GM12878 (cell line): ENCODE data around the gene SLC25A43. TPM values are rescaled to one million over a fixed set of nuclear protein-coding genes. Genes with fewer than 3 reads are reported as not detected.

Experiments used
- ATAC-seq: fragments of 200-7000 bp; cut with Tn5 transposase; 3 replicates; pipeline ENCODE4 v1.9.1; 2020; ENCODE audit warnings: mild to moderate bottlenecking, moderate library complexity
- BruUV-seq: library from RNA; stranded (reverse); fragments of 400-500 nt; replicated peaks from 2 replicates; lab custom pipeline; 2021; lab: Mats Ljungman, UMichigan
- CTCF ChIA-PET: fragments of 300-600 bp; sonication (Branson Sonifier 250); formaldehyde crosslinking; extraction: SDS; loops from one replicate; lab custom pipeline; 2021; ENCODE audit warnings: inconsistent platforms; lab: Yijun Ruan, JAX
- POLR2A ChIA-PET: fragments of 350-600 bp; formaldehyde crosslinking; extraction: SDS; loops from one replicate; lab custom pipeline; 2021; ENCODE audit warnings: inconsistent platforms; lab: Charles Lee
- RAD21 ChIA-PET: fragments of 300-600 bp; sonication (Branson Sonifier 250); formaldehyde crosslinking; loops from one replicate; lab custom pipeline; 2023; ENCODE audit warnings: antibody characterized with exemption; ENCODE audit not compliant: unreplicated experiment; lab: Charles Lee
- SMC1A ChIA-PET: fragments of 300-600 bp; sonication (Branson Sonifier 250); formaldehyde crosslinking; loops from one replicate; lab custom pipeline; 2023; ENCODE audit not compliant: unreplicated experiment, uncharacterized antibody; lab: Charles Lee
- DNase-seq: peaks from one replicate; pipeline ENCODE4 v3.0.0-alpha.2; 2011; ENCODE audit warnings: low read depth, low spot score
- FAIRE-seq: peaks from 3 replicates; lab custom pipeline; 2011; peaks lifted over from hg19 to GRCh38; lab: Jason Lieb, UNC
- H2AFZ ChIP-seq: 2 replicates; pipeline ENCODE4 v1.6.0; 2011; ENCODE audit warnings: low read depth, low read length, control low read depth; ENCODE audit not compliant: control insufficient read depth
- H3K27ac ChIP-seq: 2 replicates; pipeline ENCODE4 v1.5.1; 2011; ENCODE audit warnings: control low read depth; ENCODE audit not compliant: control insufficient read depth, insufficient read depth
- H3K27me3 ChIP-seq, 2 experiments: replicated peaks in 1 of 2; 2 replicates each; pipeline versions ENCODE4 v1.6.0 to v1.6.1; 2011; ENCODE audit warnings: low read length in 1 of 2; ENCODE audit not compliant: control insufficient read depth in 2 of 2, insufficient read depth in 2 of 2
- H3K36me3 ChIP-seq, 2 experiments: 2 replicates each; pipeline ENCODE4 v1.5.1; 2011; ENCODE audit warnings: low read length in 1 of 2; ENCODE audit not compliant: control insufficient read depth in 2 of 2, insufficient read depth in 2 of 2
- H3K4me1 ChIP-seq: 2 replicates; pipeline ENCODE4 v1.6.1; 2011; ENCODE audit warnings: mild to moderate bottlenecking, low read length, moderate library complexity, mixed read lengths; ENCODE audit not compliant: control insufficient read depth, insufficient read depth
- H3K4me2 ChIP-seq: 2 replicates; pipeline ENCODE4 v1.6.0; 2011; ENCODE audit warnings: control low read depth; ENCODE audit not compliant: control insufficient read depth, insufficient read depth
- H3K4me3 ChIP-seq: fragments of 200-600 bp; sonication (generic); 2 replicates; pipeline ENCODE4 v1.5.1; 2016
- H3K79me2 ChIP-seq: 2 replicates; pipeline ENCODE4 v1.6.0; 2011; ENCODE audit warnings: low read length; ENCODE audit not compliant: control insufficient read depth, insufficient read depth
- H3K9ac ChIP-seq: 2 replicates; pipeline ENCODE4 v1.8.0; 2011; ENCODE audit warnings: low read length, control low read depth, mixed read lengths; ENCODE audit not compliant: control insufficient read depth, insufficient read depth
- H3K9me3 ChIP-seq: replicated peaks from 3 replicates; pipeline ENCODE4 v1.5.1; 2011; ENCODE audit warnings: mild to moderate bottlenecking, low read length; ENCODE audit not compliant: control insufficient read depth, insufficient read depth
- H4K20me1 ChIP-seq: 2 replicates; pipeline ENCODE4 v1.6.0; 2011; ENCODE audit not compliant: control insufficient read depth, insufficient read depth
- BACH1 ChIP-seq: fragments of 450-650 bp; IDR thresholded peaks from 2 replicates; pipeline ENCODE4 v1.6.1; 2017; ENCODE audit warnings: mild to moderate bottlenecking, borderline replicate concordance
- CHD1 ChIP-seq: IDR thresholded peaks from 2 replicates; pipeline ENCODE4 v1.6.1; 2012; ENCODE audit warnings: low read depth, low read length, improper control_type of control experiment
- ETV6 ChIP-seq, 2 experiments: fragments of 450-650 bp in 1 of 2; IDR thresholded peaks in 1 of 2; conservative IDR thresholded peaks in 1 of 2; 2 replicates each; pipeline ENCODE4 v1.6.1; 2014; ENCODE audit warnings: antibody characterized with exemption in 1 of 2, borderline replicate concordance in 1 of 2, low read depth in 1 of 2, mild to moderate bottlenecking in 1 of 2, moderate library complexity in 1 of 2
- JUND ChIP-seq: IDR thresholded peaks from 2 replicates; pipeline ENCODE4 v1.6.1; 2012; ENCODE audit warnings: low read depth, mild to moderate bottlenecking, low read length, improper control_type of control experiment, moderate library complexity
- KDM1A ChIP-seq: fragments of 200-600 bp; sonication (generic); IDR thresholded peaks from 2 replicates; pipeline ENCODE4 v1.6.1; 2016; ENCODE audit warnings: borderline replicate concordance
- PAX8 ChIP-seq: fragments of 450-650 bp; IDR thresholded peaks from 2 replicates; pipeline ENCODE4 v1.6.1; 2017; ENCODE audit warnings: mild to moderate bottlenecking, moderate library complexity
- RAD51 ChIP-seq: fragments of 450-650 bp; IDR thresholded peaks from 2 replicates; pipeline ENCODE4 v1.6.1; 2016; ENCODE audit warnings: moderate library complexity, mild to moderate bottlenecking, inconsistent platforms
- SUZ12 ChIP-seq: fragments of 200-600 bp; sonication (generic); IDR thresholded peaks from one replicate; pipeline ENCODE4 v1.6.1; 2018; ENCODE audit warnings: antibody characterized with exemption, mild to moderate bottlenecking; ENCODE audit not compliant: unreplicated experiment
- TAF1 ChIP-seq: IDR thresholded peaks from 2 replicates; pipeline ENCODE4 v1.6.1; 2011; ENCODE audit warnings: mild to moderate bottlenecking, low read depth, low read length, borderline replicate concordance
- ZNF274 ChIP-seq: IDR thresholded peaks from one replicate; pipeline ENCODE4 v1.8.0; 2011; ENCODE audit not compliant: insufficient read length, insufficient read depth
- WGBS: methylation state at CpG from one replicate; pipeline ENCODE4 v1.1.6; 2016; ENCODE audit warnings: low lambda C conversion rate; ENCODE audit not compliant: insufficient replicate concordance, insufficient coverage; ENCODE audit errors: missing lambda C conversion rate; 5-methylcytosine and 5-hydroxymethylcytosine counted together
- in situ Hi-C: fragments of 300-500 bp; cut with MboI; formaldehyde crosslinking; loops from 9 replicates; pipeline ENCODE4 v1.14.3; 2018; ENCODE audit warnings: mixed read lengths
- intact Hi-C: fragments of 100-400 bp; cut with micrococcal nuclease; formaldehyde crosslinking; loops from one replicate; pipeline ENCODE4 v1.14.2; 2022; ENCODE audit not compliant: unreplicated experiment
- polyA plus RNA-seq, 11 experiments: library from polyadenylated mRNA; depleted of rRNA in 4 of 11; unstranded in 6 of 11; stranded (reverse) in 5 of 11; fragments of >200 nt; fragmentation: Nextera tagmentation in 4 of 11; fragmentation: Illumina TruSeq in 1 of 11; extraction: Ambion mirVana in 4 of 11; extraction: Trizol in 1 of 11; gene quantifications; 1 replicate in 1 of 11; 2 replicates in 10 of 11; pipeline versions ENCODE4 v1.2.1 to v1.2.3, GENCODE V29; 2011 to 2016; ENCODE audit warnings: inconsistent platforms in 2 of 11, missing spikeins in 2 of 11, low read depth in 1 of 11
- total RNA-seq, 4 experiments: library from RNA; depleted of rRNA in 3 of 4; stranded (reverse); fragments of >200 nt in 3 of 4; fragmentation: Illumina TruSeq in 1 of 4; extraction: Trizol in 1 of 4; gene quantifications; 2 replicates each; pipeline versions ENCODE4 v1.2.1 to v1.2.3, GENCODE V29; 2013 to 2021
- TF ChIP-seq, protein P1 (sequence below): IDR thresholded peaks from 2 replicates; pipeline ENCODE4 v1.6.1; 2011; ENCODE audit warnings: low read depth, low read length, improper control_type of control experiment, borderline replicate concordance
- TF ChIP-seq, protein P2 (sequence below): fragments of 450-650 bp; conservative IDR thresholded peaks from 2 replicates; pipeline ENCODE4 v1.6.1; 2017; ENCODE audit warnings: mild to moderate bottlenecking, moderate library complexity
- TF ChIP-seq, protein P3 (sequence below): IDR thresholded peaks from 2 replicates; pipeline ENCODE4 v1.6.1; 2011; ENCODE audit warnings: mild to moderate bottlenecking, low read depth, low read length, moderate library complexity; ENCODE audit not compliant: insufficient replicate concordance
- TF ChIP-seq, protein P4 (sequence below): IDR thresholded peaks from 2 replicates; pipeline ENCODE4 v1.6.1; 2012; ENCODE audit warnings: low read depth, low read length, improper control_type of control experiment
- TF ChIP-seq, protein P5 (sequence below): IDR thresholded peaks from 2 replicates; pipeline ENCODE4 v1.6.1; 2011; ENCODE audit warnings: low read depth, mild to moderate bottlenecking, low read length, moderate library complexity, borderline replicate concordance; ENCODE audit errors: extremely low read depth
- TF ChIP-seq, protein P6 (sequence below): IDR thresholded peaks from 2 replicates; pipeline ENCODE4 v1.6.1; 2011; ENCODE audit warnings: borderline replicate concordance, low read depth, mild to moderate bottlenecking, moderate library complexity, mixed read lengths, low read length; ENCODE audit not compliant: insufficient read depth; ENCODE audit errors: extremely low read length

Gene SLC25A43
- total and polyA plus RNA-seq, 10 of the 15 experiments (the other 5 are each of a cell fraction or from before 2014, with no cell fraction given) = 2.5 to 13.5 (median 6.8) TPM

DNA sequence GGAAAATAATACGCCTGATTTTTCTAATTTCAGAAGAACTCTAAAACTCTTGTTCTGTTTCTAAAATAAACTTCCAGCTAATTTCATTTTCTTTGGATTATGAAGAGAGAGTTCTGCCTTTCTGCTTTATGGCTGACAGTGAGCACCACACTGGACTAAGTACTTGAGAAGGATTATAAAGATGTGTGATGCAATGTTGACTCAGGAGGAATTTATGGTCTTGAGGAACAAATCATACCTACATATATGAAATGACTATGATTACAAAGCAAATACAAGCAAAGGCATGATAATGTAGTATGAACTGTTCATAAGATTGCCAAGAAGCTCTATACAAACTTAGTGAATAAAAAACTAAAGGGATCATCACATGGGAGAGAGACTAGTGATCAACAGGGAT is 56.1 kb downstream of the SLC25A43 start:
- no TSS peak for BruUV-seq
- H3K27me3 ChIP-seq = no peaks in the 10 kb centered on the region
- TF ChIP-seq PAX8 = no peak
- TF ChIP-seq SUZ12 = no peak
- TF ChIP-seq KDM1A = no peak
- no peak for TF ChIP-seq BACH1
- TF ChIP-seq, protein P1, sequence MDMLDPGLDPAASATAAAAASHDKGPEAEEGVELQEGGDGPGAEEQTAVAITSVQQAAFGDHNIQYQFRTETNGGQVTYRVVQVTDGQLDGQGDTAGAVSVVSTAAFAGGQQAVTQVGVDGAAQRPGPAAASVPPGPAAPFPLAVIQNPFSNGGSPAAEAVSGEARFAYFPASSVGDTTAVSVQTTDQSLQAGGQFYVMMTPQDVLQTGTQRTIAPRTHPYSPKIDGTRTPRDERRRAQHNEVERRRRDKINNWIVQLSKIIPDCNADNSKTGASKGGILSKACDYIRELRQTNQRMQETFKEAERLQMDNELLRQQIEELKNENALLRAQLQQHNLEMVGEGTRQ = no peak
- TF ChIP-seq CHD1 = no peak
- TF ChIP-seq, protein P2, sequence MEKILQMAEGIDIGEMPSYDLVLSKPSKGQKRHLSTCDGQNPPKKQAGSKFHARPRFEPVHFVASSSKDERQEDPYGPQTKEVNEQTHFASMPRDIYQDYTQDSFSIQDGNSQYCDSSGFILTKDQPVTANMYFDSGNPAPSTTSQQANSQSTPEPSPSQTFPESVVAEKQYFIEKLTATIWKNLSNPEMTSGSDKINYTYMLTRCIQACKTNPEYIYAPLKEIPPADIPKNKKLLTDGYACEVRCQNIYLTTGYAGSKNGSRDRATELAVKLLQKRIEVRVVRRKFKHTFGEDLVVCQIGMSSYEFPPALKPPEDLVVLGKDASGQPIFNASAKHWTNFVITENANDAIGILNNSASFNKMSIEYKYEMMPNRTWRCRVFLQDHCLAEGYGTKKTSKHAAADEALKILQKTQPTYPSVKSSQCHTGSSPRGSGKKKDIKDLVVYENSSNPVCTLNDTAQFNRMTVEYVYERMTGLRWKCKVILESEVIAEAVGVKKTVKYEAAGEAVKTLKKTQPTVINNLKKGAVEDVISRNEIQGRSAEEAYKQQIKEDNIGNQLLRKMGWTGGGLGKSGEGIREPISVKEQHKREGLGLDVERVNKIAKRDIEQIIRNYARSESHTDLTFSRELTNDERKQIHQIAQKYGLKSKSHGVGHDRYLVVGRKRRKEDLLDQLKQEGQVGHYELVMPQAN = no peak
- no peak for TF ChIP-seq ZNF274
- TF ChIP-seq TAF1 = no peak
- TF ChIP-seq, protein P3, sequence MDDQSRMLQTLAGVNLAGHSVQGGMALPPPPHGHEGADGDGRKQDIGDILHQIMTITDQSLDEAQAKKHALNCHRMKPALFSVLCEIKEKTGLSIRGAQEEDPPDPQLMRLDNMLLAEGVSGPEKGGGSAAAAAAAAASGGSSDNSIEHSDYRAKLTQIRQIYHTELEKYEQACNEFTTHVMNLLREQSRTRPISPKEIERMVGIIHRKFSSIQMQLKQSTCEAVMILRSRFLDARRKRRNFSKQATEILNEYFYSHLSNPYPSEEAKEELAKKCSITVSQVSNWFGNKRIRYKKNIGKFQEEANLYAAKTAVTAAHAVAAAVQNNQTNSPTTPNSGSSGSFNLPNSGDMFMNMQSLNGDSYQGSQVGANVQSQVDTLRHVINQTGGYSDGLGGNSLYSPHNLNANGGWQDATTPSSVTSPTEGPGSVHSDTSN = no peak
- TF ChIP-seq, protein P4, sequence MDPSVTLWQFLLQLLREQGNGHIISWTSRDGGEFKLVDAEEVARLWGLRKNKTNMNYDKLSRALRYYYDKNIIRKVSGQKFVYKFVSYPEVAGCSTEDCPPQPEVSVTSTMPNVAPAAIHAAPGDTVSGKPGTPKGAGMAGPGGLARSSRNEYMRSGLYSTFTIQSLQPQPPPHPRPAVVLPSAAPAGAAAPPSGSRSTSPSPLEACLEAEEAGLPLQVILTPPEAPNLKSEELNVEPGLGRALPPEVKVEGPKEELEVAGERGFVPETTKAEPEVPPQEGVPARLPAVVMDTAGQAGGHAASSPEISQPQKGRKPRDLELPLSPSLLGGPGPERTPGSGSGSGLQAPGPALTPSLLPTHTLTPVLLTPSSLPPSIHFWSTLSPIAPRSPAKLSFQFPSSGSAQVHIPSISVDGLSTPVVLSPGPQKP = no peak
- TF ChIP-seq, protein P5, sequence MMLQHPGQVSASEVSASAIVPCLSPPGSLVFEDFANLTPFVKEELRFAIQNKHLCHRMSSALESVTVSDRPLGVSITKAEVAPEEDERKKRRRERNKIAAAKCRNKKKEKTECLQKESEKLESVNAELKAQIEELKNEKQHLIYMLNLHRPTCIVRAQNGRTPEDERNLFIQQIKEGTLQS = no peak
- no peak for TF ChIP-seq ETV6 (conservative IDR thresholded peaks at IDR 0.05 in 1 of 2, IDR thresholded peaks at IDR 0.05 in 1 of 2; ENCODE audit: borderline replicate concordance in 1 of 2, low read depth in 1 of 2)
- TF ChIP-seq, protein P6, sequence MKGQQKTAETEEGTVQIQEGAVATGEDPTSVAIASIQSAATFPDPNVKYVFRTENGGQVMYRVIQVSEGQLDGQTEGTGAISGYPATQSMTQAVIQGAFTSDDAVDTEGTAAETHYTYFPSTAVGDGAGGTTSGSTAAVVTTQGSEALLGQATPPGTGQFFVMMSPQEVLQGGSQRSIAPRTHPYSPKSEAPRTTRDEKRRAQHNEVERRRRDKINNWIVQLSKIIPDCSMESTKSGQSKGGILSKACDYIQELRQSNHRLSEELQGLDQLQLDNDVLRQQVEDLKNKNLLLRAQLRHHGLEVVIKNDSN = no peak
- TF ChIP-seq JUND = no peak
- no peak for TF ChIP-seq RAD51
- TF ChIP-seq, all 136 proteins: peak for 0
- Histone ChIP-seq H3K4me3 (no peak overlapping the region), H3K79me2 (no peaks in the 10 kb centered on the region), H4K20me1 (no peaks in the 10 kb centered on the region), H2AFZ (no peak overlapping the region), H3K4me1 (no peaks in the 10 kb centered on the region), H3K9me3 (no peaks in the 10 kb centered on the region), H3K4me2 (no peak overlapping the region), H3K9ac (no peak overlapping the region), H3K36me3 (no peaks in the 10 kb centered on the region; a peak in 1 of 4 replicates), H3K27ac (no peak overlapping the region)
- no peak for DNase-seq
- POLR2A ChIA-PET = interaction anchor here (0.5 to 0.7 kb wide), 2 partner anchors 46 to 55 kb away, joined by 4 to 7 read pairs; no protein-coding TSS in a partner anchor
- SMC1A ChIA-PET = no interaction called here
- ATAC-seq = no peak
- in situ Hi-C loops (no loop called here), intact Hi-C loops (no loop called here)
- CTCF ChIA-PET = interaction anchor here (1.2 kb wide), 1 partner anchor 336 kb away, joined by 3 read pairs; no protein-coding TSS in a partner anchor
- FAIRE-seq = peak; percentile 54
- 88% methylated on average over 1 of the region's 1 CpG for WGBS
- RAD21 ChIA-PET = interaction anchor here (0.7 kb wide), 1 partner anchor 84 kb away, joined by 3 read pairs; no protein-coding TSS in a partner anchor
